GM12878 (cell line): ENCODE measurements around the gene HSPA12B.

Source experiments
- POLR2AphosphoS5 ChIP-seq: IDR thresholded peaks from 2 replicates; pipeline ENCODE4 v1.6.1; 2011; ENCODE audit warnings: mild to moderate bottlenecking, low read length, inconsistent platforms
- RAD21 ChIP-seq: IDR thresholded peaks from 2 replicates; pipeline ENCODE4 v1.6.1; 2011; ENCODE audit warnings: mild to moderate bottlenecking, low read depth, low read length, moderate library complexity; ENCODE audit not compliant: insufficient read depth
- SIX5 ChIP-seq: IDR thresholded peaks from 2 replicates; pipeline ENCODE4 v1.6.1; 2011; ENCODE audit warnings: mild to moderate bottlenecking, low read depth, low read length, moderate library complexity; ENCODE audit not compliant: severe bottlenecking

DNA sequence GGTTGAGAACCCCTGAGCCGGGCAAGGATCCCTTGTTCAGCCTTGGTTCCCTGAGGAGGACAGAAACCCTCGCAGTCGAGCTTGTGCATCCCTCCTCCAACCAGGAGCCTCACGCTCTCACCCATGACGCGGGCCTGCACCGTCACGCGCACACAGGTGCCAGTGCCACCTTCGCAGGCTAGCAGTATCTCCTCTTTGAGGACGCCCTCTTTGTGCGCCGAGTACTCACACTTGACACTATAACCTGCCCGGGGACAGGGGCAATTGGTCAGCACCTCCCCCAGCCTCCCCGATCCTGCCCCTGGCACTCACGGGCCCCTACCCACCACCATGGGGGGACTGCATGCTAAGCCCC, 21.8 kb downstream of the HSPA12B start:
- TF ChIP-seq RAD21 (no peak), POLR2AphosphoS5 (no peak), SIX5 (no peak)
